ENCODE results near the gene MXD3.

- TF ChIP-seq, protein P1, sequence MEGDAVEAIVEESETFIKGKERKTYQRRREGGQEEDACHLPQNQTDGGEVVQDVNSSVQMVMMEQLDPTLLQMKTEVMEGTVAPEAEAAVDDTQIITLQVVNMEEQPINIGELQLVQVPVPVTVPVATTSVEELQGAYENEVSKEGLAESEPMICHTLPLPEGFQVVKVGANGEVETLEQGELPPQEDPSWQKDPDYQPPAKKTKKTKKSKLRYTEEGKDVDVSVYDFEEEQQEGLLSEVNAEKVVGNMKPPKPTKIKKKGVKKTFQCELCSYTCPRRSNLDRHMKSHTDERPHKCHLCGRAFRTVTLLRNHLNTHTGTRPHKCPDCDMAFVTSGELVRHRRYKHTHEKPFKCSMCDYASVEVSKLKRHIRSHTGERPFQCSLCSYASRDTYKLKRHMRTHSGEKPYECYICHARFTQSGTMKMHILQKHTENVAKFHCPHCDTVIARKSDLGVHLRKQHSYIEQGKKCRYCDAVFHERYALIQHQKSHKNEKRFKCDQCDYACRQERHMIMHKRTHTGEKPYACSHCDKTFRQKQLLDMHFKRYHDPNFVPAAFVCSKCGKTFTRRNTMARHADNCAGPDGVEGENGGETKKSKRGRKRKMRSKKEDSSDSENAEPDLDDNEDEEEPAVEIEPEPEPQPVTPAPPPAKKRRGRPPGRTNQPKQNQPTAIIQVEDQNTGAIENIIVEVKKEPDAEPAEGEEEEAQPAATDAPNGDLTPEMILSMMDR (IDR thresholded peaks at IDR 0.05) = no peak
- TF ChIP-seq EZH2 (IDR thresholded peaks at IDR 0.05; ENCODE audit: borderline replicate concordance, insufficient read depth, low read depth, low read length, poor library complexity, severe bottlenecking) = no peak
Measured at GRCh38 chr5:177334155-177334551, 22.5 kb upstream of the MXD3 start.

Measured in B cell (primary cell).